ENCODE measurements around the gene KIF21A.

KIF21A gene

DNA sequence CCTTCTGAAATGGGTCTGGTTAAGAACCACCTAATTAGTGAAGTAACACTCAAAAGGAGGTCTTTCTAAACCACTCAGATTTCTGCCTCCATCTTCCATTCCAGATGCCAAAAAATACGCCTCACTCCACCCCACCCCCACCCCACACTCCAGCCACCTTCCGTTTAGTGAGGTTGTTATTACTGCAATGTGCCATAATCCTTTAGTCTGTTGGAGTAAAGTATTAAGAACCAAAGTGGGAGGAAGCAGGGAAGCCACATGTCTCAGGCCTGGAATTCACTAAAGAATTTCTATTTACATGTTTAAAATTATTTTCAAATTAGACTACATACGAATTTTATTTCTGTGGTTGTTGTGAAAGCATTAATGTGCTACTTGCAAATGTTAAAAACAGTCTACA is 7.4 kb downstream of the KIF21A start:
- no peak for DNase-seq

DNA sequence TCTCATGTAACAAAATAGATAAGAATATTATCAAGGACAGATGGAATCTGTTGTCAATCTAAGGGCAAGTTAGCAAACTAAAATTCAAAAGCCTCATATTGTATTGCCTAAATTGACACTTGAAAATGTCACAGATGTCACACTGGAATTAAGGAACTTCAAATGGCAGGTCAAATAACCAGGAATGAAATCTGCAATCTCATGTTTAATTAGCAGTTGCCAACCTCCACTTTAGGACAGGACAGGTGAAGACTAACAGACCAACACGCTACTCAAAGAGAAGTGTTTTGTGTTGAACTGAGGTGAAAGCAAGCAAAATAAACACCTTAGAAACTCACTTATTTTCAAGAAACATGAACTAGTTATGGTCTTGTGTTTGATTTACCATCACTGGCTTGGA is 11.1 kb downstream of the KIF21A start:
- peak; percentile 8 for DNase-seq

DNA sequence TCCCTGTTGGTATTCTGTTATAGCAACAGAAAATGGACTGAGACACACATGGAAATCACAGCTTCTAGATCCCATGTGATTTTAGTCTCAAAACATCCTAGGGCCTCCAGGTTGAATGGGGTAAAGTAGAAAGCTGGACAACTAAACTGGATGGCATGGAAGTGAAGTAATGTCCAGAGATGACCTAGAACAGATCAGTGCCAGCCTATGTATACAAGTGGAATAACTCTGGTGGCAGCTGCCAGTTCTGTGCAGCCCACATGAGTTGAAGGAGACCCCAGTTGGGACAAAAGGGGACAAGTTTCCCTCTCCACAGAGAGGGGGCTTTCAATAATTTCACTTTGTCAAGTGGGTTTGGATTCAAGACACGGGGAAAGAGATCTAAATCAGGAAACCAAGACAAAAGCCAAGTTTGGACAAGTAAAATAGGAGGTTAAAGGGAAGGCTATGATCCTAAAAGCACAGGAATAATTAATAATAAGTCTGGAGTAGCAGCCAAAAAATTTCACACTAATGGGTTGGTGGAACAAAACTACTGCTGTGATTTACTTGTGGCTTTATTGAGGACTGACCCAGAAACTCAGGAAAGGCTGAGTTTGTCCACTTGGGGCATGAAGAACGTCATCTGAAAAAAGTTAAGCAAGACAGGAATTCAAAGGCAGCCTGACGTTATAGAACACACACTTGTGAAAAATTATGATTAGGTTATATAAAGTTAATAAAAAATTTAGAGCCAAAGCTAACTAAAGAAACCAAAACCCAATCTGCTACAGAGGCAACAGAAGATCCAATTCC is 11.7 kb downstream of the KIF21A start:
- DNase-seq: no peak

DNA sequence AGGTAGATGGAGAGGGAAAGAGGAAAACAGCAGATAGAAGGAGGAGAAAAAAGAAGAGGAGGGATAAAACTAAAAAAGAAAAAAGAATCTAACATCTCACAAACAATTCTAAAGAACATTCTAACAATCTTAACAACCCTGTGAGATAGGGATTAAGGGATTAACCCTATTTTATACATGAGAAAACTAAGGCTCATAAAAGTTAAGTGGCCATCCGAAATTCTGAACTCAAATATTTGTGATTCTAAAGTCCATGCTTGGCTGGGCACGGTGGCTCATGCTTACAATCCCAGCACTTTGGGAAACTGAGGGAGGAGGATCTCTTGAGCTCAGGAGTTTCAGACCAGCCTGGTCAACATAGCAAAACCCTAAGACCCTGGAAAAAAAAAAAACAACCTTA is 13.1 kb downstream of the KIF21A start:
- no peak for DNase-seq

DNA sequence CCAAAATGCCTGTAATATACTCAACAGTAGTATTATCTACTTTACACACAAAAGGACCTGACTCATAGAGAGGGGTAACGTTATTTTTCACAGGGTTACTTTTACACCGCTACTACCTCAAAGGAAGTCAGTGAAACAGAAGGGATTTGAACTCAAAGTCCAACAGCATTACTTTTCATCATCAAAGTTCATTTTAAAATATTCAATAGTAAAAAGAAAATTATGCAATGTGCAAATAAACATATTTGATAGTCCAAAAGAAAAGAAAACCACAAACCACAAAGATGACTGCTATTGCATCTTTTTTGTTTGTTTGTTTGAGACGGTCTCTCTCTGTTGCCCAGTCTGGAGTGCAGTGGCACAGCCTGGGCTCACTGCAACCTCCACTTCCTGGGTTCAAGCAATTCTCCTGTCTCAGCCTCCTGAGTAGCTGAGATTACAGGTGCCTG is 15.5 kb downstream of the KIF21A start:
- DNase-seq: no peak

DNA sequence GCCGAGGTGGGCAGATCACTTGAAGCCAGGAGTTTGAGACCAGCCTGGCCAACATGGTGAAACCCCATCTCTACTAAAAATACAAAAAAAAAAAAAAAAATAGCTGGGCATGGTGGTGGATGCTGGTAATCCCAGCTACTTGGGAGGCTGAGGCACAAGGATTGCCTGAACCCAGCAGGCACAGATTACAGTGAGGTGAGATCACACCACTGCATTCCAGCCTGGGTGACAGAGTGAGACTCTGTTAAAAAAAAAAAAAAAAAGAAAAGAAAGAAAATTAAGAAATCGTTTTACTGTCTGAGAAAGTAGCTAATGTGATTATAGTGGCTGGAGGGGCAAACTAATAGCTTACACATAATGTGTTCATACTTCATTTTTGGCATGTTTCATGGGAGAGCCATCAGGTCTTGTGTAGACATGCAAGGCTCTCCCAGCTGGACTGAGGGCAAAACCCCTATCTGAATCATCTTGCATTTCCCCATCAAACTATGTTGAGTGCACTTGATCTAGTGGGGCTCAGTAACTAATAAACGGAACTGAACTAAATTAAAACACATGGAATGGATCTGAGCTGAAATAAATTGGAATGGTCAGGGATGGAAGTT is 16.2 kb downstream of the KIF21A start:
- no peak for DNase-seq

DNA sequence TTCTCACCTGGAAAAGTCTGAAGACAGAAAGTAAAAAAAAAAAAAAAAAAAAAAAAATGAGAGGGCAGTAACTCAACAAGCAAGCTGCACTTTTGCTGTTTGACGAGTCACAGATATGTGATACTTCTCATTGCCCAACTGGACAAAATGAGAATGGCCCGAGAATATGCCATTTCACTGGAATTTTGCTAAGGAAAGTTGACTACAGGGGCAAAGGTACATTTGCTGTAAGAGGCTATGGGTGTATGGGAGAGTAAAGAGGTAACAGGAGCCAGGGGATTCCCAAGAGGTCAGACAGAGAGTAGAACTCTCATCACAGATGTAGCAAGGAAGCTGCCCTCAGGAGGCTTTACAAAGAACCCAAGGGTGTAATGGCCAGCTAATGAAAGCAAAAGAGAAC is 22.9 kb downstream of the KIF21A start:
- no peak for DNase-seq

DNA sequence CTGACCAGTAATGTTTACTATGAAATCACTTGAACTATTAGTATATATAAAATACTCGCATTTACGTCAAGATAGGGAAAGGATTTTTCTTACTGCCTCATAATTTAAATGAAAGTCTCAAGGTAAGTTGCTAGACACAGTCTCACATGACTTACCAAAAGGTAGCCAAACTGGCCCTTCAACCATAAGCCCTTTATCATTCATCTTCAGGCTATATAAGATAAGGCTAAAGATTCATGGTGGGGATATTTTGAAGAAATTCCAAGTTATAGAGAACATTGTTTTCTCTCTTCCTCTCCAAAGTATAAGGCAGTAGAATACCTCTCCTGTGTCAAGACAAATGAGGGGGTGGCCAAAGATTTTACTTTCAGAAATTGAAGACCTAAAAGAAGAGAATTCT is 23.4 kb downstream of the KIF21A start:
- no peak for DNase-seq

DNA sequence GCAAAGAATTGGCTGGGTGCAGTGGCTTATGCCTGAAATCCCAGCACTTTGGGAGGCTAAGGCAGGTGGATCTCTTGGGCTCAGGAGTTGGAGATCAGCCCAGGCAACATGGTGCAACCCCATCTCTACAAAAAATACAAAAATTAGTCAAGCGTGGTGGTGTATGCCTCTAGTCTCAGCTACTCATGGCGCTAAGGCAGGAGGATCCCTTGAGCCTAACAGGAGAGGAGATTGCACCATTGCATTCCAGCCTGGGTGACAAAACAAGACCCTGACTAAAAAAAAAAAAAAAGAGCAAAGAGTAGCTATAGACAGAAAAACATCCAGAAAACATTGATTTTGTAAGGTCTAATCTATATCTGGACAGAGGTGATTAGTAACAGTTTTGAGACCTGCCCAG is 25.0 kb downstream of the KIF21A start:
- DNase-seq: no peak

DNA sequence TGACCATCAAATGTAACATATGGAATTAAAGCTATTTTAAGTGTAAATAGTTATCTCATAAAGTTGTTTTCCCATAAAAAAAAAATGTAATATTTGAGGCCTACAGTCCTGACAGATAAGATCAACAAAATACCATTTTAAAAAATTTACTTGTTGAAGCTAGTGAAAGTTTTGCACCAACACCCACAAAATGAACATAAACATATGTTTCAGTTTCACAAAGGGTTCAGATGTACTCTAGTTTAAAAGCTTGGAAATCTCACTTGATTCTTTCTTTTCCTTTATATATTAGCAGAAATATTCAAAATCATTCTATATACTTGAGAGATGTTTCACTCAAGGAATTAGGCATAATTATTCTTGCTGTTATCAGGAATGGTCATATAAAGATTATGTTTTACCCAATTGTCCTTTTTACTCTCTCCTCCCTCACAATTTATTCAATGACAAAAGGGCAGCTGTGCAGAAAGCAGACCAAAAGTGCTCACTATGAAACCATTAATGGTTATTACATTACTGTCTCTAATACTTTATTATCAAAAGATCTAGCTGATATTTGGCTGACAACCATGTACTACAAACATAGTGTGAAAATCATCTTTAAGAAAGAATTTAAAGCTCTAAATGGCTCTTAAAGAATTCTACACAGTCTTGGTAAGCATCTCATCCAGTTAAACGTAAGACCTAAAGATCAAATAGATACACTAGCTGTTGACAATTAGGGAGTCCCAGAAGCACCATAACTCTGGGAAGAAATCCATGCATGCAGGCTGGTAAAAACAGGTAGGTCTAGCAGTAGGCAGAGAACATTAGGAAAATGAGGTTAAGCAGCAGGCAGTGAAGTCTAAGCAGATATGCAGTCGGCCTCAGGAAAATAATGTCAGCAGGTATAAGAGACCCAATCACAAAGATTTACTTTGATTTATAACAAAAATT is 28.8 kb downstream of the KIF21A start:
- peak; percentile 18 for DNase-seq

DNA sequence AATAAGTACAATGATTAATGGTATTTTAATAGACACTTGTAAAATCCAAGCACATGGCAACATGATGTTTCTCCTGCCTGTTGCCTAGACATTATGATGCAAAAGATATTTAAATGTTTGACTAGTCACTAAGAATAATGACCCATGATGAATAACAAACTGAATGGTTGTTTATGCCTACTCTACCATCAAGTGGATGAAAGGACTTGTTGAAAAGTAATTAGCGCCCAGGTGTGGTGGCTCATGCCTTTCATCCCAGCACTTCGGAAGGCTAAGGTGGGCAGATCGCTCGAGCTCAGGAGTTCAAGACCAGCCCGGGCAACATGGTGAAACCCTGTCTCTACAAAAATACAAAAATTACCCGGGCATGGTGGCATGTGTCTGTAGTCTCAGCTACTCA is 30.7 kb downstream of the KIF21A start:
- DNase-seq: peak; percentile 81

DNA sequence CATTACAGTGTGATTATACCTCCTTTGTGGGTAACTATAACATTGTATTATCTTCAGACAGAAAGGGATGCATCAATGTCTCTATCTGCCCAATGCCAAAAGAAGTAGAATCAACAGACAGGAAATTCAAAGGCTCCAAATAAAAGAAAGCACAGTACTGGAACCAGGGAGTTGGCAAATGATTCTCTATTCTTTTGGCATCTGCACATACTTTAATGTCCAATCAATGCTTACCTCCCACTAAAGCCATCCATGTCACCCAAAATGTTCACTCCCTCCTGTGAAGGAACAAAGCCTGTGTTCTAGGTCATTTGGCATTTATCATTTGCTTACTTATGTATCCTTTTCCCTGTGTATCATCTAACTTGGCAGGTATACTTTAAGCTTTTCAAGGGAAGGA is 36.7 kb downstream of the KIF21A start:
- DNase-seq: peak; percentile 57

DNA sequence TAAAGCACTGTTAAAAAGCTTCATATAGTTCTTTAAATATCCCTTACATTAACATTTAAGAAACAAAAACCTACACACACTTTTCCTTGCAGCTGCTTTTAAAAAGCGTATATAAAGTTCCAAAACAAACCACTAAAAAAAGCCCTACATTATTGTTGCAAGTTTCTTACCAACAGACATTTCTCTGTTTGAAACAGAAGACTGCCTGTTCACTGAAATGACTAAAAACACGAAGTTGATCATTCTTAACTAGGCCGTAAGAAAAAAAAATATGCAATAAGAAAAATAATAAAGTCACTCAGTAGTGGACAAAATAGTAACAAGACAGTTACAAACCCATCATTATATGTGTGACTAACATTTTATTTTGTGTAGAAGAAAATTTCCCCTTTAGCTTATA is 37.3 kb downstream of the KIF21A start:
- no peak for DNase-seq

DNA sequence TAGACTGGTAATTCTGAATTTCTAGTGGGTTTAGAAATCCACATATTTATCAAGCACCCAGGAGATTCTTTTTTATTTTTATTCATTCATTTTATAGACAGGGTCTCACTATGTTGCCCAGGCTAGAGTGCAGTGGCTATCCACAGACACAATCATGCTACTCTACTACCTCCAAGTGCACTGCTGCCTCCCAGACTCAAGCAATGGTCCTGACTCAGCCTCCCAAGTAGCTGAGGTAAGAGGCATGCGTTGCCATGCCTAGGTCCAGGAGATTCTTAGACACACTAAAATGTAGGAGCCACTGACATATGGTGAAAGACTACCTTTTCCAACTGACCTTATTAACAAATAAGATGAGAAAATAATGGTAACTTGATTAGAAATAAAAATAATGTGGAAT is 38.9 kb downstream of the KIF21A start:
- DNase-seq: no peak

DNA sequence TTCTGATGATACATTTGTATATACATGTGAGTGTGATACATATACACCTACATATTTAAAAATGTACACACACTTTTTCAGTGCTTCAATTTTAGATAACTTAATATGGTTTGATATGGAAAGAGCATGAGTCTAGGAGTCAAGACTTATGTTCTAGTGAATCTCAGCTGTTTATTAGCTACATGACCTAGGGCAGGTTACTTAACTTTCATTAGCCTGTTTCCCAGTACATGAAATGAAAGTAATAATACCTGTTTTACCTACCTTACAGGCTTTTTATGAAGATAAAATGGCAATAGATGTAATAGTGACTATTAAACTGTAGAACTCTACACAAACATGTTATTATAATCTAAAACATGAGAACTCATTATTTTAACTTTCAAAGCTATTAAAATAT is 39.5 kb downstream of the KIF21A start:
- DNase-seq: no peak

DNA sequence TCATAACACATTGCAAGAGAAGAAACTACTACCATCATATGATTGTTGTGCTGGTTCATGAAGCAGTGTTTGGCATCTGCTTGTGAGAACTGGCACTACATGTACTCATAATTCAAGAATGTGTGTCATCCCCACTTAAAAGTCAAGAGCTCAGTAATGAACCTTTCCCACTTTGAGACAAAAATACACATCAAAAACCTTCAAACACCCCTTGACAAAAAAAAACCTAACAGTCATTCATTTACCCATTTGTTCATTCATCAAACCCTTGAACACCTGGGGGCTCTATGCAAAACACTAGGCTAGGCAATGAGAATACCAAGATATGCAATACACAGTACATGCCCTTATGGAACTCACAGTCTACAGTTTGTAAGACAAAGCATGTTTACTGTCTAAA is 40.0 kb downstream of the KIF21A start:
- no peak for DNase-seq

DNA sequence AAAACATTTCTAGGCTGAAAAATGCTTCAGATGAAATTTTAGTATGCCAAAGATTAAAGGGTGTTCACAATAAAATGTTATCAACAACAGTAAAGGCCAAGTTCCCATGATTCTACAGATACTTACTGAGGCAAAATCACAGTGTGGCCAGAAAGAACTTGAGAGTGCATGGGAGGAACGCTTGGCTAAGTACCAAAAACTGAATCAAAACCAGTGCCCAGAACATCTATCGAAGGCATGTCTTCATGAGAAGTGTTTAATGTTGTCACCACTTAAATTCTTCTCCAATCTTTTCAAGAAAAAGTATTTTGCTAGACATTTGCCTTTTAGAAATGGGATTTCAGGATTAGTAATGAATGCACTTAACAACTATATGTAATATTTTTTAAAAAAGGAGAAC is 41.5 kb downstream of the KIF21A start:
- no peak for DNase-seq

DNA sequence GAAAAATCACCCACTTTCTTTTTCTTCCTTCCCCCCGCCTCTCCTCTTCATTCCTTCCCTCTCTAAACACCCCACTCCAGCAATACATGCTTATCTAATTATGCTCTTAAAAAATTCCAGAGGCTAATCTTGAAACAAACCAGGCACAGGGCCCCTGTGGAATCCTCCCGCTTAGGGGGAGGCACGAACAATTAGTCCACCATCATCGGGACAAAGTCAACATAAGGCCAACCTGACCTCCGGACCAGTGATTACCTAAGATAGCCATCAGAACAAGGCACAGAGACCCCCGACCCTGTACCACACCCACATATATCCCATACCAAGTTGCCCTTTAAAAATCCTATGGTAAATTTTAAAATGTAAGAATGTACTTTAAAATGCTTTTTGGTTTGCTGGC is 47.1 kb downstream of the KIF21A start:
- no peak for DNase-seq

DNA sequence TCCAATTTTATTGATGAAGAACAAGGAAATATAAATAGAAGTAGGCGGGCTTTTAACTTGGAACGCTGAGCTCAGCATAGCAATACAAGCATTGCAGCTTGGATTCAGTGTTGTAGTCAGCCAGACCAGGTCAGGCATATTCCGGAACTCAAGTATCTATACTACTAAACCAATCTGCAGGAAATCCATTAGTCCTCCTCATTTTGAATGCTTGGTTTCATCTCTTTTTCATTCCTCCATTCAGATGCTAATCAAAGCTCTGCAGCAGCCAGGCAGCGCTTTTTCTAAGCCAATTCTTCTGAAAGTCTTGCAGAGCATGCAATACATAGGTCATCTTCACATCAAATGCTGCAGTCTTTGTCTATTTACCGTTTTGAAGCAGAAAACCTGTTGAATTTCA is 49.0 kb downstream of the KIF21A start:
- DNase-seq: no peak

DNA sequence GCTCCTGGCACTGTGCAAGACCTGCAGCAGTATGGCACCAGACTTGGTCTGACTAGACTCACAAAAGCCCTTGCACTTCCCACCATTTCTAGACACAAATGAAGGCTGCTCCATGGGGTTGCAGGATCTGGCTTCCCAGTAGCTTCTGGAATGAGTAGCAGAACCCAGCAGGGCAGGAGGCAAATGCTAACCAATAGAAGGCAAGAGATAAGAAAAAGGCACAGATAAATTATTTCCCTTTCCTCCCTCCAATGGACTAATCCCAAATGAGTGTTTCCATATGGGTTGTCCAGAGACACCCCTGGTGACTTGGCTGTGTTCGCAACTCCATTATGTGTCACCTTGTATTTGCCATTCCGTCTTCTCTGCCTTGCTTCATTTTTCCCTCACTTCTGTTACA is 49.7 kb downstream of the KIF21A start:
- DNase-seq: no peak

DNA sequence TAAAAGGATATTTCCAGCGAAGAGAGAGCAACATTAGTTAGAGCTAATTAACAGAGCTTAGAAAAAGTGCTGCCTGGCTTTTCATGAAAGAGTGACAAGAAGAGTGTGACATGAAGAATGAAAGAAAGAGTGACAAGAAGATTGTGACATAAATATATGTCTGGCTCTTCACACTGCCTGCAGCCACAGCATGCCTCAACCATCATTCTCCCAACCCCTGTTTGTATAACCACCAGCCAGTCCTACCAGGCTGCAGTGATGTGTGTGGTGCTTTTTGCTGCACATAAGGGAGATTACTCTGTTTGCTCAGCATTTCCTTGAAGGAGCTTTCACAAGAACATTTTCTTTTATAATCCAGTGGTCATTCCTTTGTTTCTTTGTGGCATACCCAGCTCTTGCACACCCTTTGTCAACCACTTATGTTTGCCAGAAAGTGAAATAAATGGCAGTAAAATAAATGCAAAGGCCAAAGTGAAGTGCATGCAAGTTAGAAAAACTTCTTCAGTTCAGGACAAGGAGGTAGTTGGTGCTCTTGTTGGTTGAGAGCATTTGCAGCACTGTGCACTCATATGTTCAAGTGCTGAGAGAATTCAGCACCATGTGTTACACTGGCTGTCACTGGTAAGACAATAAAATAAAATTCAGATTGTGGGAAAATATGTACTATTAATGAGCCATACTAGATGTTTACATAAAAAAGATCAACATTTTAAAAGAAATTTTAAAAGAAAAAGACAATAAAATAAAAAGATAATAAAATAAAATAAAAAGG is 50.6 kb downstream of the KIF21A start:
- peak; percentile 18 for DNase-seq

DNA sequence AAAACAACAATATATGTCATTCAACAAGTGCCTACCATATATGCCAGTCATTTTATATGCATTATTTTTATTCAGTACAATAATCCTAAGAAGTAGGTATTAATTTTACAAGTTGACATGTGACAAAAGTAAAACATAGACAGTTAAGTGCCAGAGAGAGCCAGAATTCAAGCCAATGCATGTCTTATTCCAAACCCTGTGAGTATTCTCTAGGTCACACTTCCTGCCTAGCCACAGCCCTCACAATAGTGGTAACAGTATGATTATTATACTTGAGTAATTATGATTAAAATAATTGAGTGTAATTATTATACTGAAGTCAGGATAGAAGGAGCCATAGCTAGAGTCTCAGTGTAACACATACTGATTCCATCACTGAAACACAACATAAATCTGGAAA is 52.2 kb downstream of the KIF21A start:
- DNase-seq: no peak
